ENCODE results near the gene ZNF22.
A peak's percentile ranks its signal among the peaks of the same experiment; 100 is the strongest.

The ZNF22 gene

DNA sequence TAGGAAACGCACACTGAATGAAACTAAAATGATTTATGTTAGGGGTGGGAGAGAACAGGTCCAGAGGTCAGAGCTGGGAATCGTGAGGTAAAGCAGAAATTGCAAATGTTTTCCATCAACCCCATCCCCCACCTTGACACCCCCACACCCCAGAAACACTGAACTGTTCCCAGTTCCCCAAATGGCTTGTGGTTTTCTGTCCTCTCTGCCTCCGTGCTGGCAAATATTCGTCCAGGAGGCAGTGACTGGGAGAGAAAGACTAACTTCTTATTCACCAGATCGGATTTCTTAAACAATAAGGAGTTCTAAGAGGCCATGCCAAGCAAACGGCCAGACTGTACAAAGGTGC lies 41.9 kb upstream of the ZNF22 start:
- no peak for DNase-seq (ENCODE audit: low read depth, low spot score)
- no peak overlapping the region for H3K27ac ChIP-seq (ENCODE audit: low read length)
- no peaks in the 10 kb centered on the region for H3K36me3 ChIP-seq (ENCODE audit: control insufficient read depth, insufficient read depth, low read length)
- H3K4me3 ChIP-seq (ENCODE audit: low read length), result peak overlapping the region; percentile 73; the same call in 1 of the 2 replicates
- peaks cover 1% of the 10 kb centered on the region; the same call in 1 of the 2 replicates for H3K4me1 ChIP-seq (ENCODE audit: control insufficient read depth, insufficient read depth, low read length)
- H3K27me3 ChIP-seq (ENCODE audit: control insufficient read depth, insufficient read depth, low read length), result no peaks in the 10 kb centered on the region
- WGBS (ENCODE audit: insufficient coverage, insufficient read length), result no CpG with 5 or more reads among the region's 6 CpGs
- H3K9me3 ChIP-seq (ENCODE audit: control insufficient read depth, insufficient read depth, low read length), result no peaks in the 10 kb centered on the region

DNA sequence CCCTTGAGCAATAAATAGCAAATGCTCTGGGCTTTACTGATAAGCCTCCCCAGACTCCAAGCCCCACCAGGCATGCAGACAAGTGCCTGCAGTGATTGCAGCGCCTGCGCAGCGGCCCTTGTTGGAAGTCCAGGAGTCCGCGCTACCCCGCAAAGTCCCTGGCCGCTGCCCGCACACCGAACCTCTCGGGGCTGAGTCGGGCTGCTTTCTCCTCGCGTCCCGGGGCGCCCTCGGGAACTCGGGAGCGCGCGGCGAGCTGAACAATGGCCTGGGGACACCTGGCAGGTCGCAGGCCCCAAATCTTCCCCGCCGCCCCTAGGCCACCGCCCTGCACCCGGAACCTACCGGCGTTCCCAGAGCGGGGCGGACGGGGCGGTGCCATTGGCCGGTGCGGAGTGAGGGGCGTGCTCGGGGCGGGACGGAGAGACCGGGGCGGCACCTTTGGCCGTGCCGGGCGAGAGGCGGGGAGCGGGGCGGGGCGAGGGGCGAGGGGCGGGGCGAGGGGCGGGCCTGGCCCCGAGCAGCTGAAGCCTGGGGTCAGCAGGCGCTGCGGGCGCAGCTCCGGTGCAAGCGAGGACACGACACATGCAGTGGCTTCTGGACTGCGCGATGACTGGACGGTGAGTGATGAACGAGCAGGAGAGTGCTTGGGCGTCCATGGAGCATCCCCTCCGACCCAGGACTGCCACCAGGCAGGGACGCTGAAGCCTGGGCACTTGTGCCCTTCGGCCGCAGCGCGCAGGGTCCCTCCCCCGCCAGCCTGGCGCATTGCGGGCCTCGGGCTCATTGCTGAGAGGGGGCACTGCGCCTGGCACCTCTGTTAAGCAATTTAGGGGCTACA lies 41.3 kb upstream of the ZNF22 start, which contains the start of gene RASSF4:
TSS of gene RASSF4 (plus strand) at position 556 of the 841 bp plus-strand sequence. CDS start 10,401 bp downstream, outside the sequence.
- Histone ChIP-seq H3K27ac (ENCODE audit: low read length) (no peak within 1 kb of the TSS), H3K4me1 (ENCODE audit: control insufficient read depth, insufficient read depth, low read length) (peaks cover 6% of the 10 kb centered on the region), H3K27me3 (ENCODE audit: control insufficient read depth, insufficient read depth, low read length) (no peaks in the 10 kb centered on the region), H3K9me3 (ENCODE audit: control insufficient read depth, insufficient read depth, low read length) (no peaks in the 10 kb centered on the region), H3K36me3 (ENCODE audit: control insufficient read depth, insufficient read depth, low read length) (no peaks in the 10 kb centered on the region), H3K4me3 (ENCODE audit: low read length) (peak within 1 kb of the TSS; percentile 73; the same call in 1 of the 2 replicates)
- DNase-seq (ENCODE audit: low read depth, low spot score), result no peak
- no CpG with 5 or more reads among the region's 74 CpGs for WGBS (ENCODE audit: insufficient coverage, insufficient read length)

DNA sequence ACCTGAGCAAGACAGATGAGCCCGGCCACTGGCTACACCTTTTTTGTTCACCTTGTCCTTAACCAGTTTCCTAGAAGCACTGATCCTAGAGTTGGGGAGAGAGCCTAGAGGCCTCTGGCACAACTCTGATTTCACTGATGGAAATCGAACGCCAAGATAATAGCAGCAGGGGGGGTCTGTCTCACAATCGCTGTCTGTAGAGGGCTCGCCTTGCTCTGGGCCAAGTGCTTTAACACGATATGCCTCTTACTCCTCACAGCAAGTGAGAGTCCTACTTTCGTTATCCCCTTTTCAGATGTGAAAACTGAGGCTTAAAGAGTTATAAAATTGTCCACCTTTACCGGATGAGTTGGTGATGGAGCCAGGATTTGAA lies 40.6 kb upstream of the ZNF22 start:
- peaks cover 6% of the 10 kb centered on the region for H3K4me1 ChIP-seq (ENCODE audit: control insufficient read depth, insufficient read depth, low read length)
- no peaks in the 10 kb centered on the region for H3K36me3 ChIP-seq (ENCODE audit: control insufficient read depth, insufficient read depth, low read length)
- no peaks in the 10 kb centered on the region for H3K27me3 ChIP-seq (ENCODE audit: control insufficient read depth, insufficient read depth, low read length)
- DNase-seq (ENCODE audit: low read depth, low spot score), result no peak
- H3K4me3 ChIP-seq (ENCODE audit: low read length), result peak overlapping the region; percentile 26; the same call in 1 of the 2 replicates
- no peak overlapping the region for H3K27ac ChIP-seq (ENCODE audit: low read length)
- H3K9me3 ChIP-seq (ENCODE audit: control insufficient read depth, insufficient read depth, low read length), result no peaks in the 10 kb centered on the region
- WGBS (ENCODE audit: insufficient coverage, insufficient read length), result no CpG with 5 or more reads among the region's 8 CpGs

GRCh38 chr10:44960482-44961229 lies 40.1 kb upstream of the ZNF22 start:
- DNase-seq (ENCODE audit: low read depth, low spot score), result no peak
- peaks cover 8% of the 10 kb centered on the region for H3K4me1 ChIP-seq (ENCODE audit: control insufficient read depth, insufficient read depth, low read length)
- H3K9me3 ChIP-seq (ENCODE audit: control insufficient read depth, insufficient read depth, low read length), result no peaks in the 10 kb centered on the region
- no peaks in the 10 kb centered on the region for H3K36me3 ChIP-seq (ENCODE audit: control insufficient read depth, insufficient read depth, low read length)
- H3K27ac ChIP-seq (ENCODE audit: low read length), result no peak overlapping the region
- WGBS (ENCODE audit: insufficient coverage, insufficient read length), result no CpG with 5 or more reads among the region's 7 CpGs
- H3K4me3 ChIP-seq (ENCODE audit: low read length), result no peak overlapping the region
- no peaks in the 10 kb centered on the region for H3K27me3 ChIP-seq (ENCODE audit: control insufficient read depth, insufficient read depth, low read length)

DNA sequence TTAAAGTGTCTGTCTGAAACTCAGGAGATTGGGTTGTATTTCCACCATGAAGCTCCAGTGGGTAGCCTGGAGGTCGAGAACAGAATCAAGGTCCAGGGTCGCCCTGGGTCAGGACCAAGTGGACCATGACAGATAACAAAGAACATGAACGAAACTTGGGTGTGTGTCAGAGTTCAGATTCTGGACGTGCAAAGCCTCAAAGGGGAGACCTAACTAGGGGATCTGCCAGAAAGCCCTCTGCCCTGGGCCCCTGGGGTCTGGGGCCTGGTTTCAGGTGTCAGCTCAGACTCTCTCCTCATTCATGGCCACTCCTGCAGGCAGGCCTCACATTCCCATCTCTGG lies 39.5 kb upstream of the ZNF22 start:
- Histone ChIP-seq H3K4me1 (ENCODE audit: control insufficient read depth, insufficient read depth, low read length) (peaks cover 9% of the 10 kb centered on the region), H3K27me3 (ENCODE audit: control insufficient read depth, insufficient read depth, low read length) (no peaks in the 10 kb centered on the region), H3K36me3 (ENCODE audit: control insufficient read depth, insufficient read depth, low read length) (no peaks in the 10 kb centered on the region), H3K9me3 (ENCODE audit: control insufficient read depth, insufficient read depth, low read length) (no peaks in the 10 kb centered on the region), H3K4me3 (ENCODE audit: low read length) (no peak overlapping the region), H3K27ac (ENCODE audit: low read length) (no peak overlapping the region)
- no peak for DNase-seq (ENCODE audit: low read depth, low spot score)
- WGBS (ENCODE audit: insufficient coverage, insufficient read length), result no CpG with 5 or more reads among the region's 4 CpGs

GRCh38 chr10:44961931-44962750 lies 38.6 kb upstream of the ZNF22 start:
- H3K9me3 ChIP-seq (ENCODE audit: control insufficient read depth, insufficient read depth, low read length), result no peaks in the 10 kb centered on the region
- no peak overlapping the region for H3K27ac ChIP-seq (ENCODE audit: low read length)
- no peak for DNase-seq (ENCODE audit: low read depth, low spot score)
- H3K4me1 ChIP-seq (ENCODE audit: control insufficient read depth, insufficient read depth, low read length), result peaks cover 9% of the 10 kb centered on the region
- H3K4me3 ChIP-seq (ENCODE audit: low read length), result no peak overlapping the region
- H3K27me3 ChIP-seq (ENCODE audit: control insufficient read depth, insufficient read depth, low read length), result no peaks in the 10 kb centered on the region
- H3K36me3 ChIP-seq (ENCODE audit: control insufficient read depth, insufficient read depth, low read length), result no peaks in the 10 kb centered on the region
- WGBS (ENCODE audit: insufficient coverage, insufficient read length), result no CpG with 5 or more reads among the region's 11 CpGs

DNA sequence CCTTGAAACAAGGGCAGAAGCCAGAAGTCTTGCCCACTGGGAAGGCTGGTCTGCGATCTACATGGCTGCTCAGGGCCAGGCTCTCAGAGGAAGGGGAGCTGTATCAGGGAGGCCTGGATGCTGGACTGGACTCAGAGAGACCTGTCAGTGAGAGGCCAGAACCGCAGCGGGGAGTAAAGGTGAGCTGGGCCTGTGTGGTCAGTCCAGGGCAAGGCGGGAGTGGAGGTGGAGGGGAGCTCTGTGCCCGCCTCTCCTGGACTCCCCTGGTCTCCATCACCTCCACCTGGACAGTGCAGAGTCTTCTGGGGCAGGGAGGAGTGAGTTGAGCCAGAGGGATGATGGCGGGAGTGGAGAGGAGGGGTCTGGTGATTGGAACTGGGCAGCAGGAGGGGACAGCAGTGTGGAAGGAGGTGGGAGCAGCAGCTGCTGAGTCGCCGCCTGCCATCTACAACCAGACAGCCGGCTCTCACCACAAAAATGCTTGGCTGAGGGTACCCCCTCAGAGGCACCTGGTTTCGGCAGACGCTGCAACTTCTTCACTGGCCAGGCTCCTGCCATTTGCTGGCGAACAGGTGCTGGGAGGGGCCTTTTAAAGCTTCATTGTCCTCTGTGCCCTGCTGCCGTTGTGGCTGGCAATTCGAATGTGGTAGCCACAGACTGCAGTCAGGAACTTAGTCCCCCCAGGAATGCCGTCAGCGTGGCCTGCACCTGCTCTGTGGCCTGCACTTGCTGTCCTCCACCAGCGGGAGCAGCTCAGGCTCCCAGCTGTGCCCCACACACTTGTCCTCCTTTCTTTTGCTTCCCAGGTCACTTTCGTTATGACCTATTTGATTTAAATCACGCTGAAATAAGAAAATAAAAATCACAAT lies 37.6 kb upstream of the ZNF22 start:
- H3K4me3 ChIP-seq (ENCODE audit: low read length), result no peak overlapping the region
- H3K36me3 ChIP-seq (ENCODE audit: control insufficient read depth, insufficient read depth, low read length), result no peaks in the 10 kb centered on the region
- no CpG with 5 or more reads among the region's 19 CpGs for WGBS (ENCODE audit: insufficient coverage, insufficient read length)
- H3K4me1 ChIP-seq (ENCODE audit: control insufficient read depth, insufficient read depth, low read length), result peaks cover 9% of the 10 kb centered on the region
- DNase-seq (ENCODE audit: low read depth, low spot score), result no peak
- H3K27me3 ChIP-seq (ENCODE audit: control insufficient read depth, insufficient read depth, low read length), result no peaks in the 10 kb centered on the region
- H3K27ac ChIP-seq (ENCODE audit: low read length), result no peak overlapping the region
- no peaks in the 10 kb centered on the region for H3K9me3 ChIP-seq (ENCODE audit: control insufficient read depth, insufficient read depth, low read length)

GRCh38 chr10:44963772-44964633 lies 36.7 kb upstream of the ZNF22 start:
- Histone ChIP-seq H3K36me3 (ENCODE audit: control insufficient read depth, insufficient read depth, low read length) (no peaks in the 10 kb centered on the region), H3K9me3 (ENCODE audit: control insufficient read depth, insufficient read depth, low read length) (no peaks in the 10 kb centered on the region), H3K27me3 (ENCODE audit: control insufficient read depth, insufficient read depth, low read length) (no peaks in the 10 kb centered on the region), H3K4me3 (ENCODE audit: low read length) (no peak overlapping the region), H3K27ac (ENCODE audit: low read length) (no peak overlapping the region), H3K4me1 (ENCODE audit: control insufficient read depth, insufficient read depth, low read length) (peaks cover 9% of the 10 kb centered on the region)
- no peak for DNase-seq (ENCODE audit: low read depth, low spot score)
- no CpG with 5 or more reads among the region's 15 CpGs for WGBS (ENCODE audit: insufficient coverage, insufficient read length)

DNA sequence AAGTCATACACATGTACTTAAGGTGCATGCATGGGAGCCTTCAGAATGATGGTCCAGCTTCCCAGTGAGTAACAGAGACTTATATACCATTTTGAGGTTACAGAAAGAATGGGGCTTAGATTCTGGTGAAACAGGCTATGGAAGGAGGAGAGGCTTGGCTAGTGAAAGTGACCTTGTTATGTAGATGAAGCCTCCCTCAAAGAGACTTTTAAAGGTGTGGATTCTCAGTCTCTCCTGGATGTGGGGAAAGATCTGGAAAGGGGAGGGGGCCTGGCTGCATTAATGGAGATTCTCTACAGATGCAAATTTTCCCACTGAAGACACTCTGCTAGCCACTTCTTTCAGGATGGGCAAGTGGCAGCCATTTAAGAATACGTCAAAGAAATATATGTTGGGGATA lies 35.6 kb upstream of the ZNF22 start:
- no peak overlapping the region for H3K4me3 ChIP-seq (ENCODE audit: low read length)
- no CpG with 5 or more reads among the region's 1 CpG for WGBS (ENCODE audit: insufficient coverage, insufficient read length)
- H3K36me3 ChIP-seq (ENCODE audit: control insufficient read depth, insufficient read depth, low read length), result no peaks in the 10 kb centered on the region
- no peak for DNase-seq (ENCODE audit: low read depth, low spot score)
- H3K4me1 ChIP-seq (ENCODE audit: control insufficient read depth, insufficient read depth, low read length), result peaks cover 9% of the 10 kb centered on the region
- no peaks in the 10 kb centered on the region for H3K27me3 ChIP-seq (ENCODE audit: control insufficient read depth, insufficient read depth, low read length)
- H3K9me3 ChIP-seq (ENCODE audit: control insufficient read depth, insufficient read depth, low read length), result no peaks in the 10 kb centered on the region
- H3K27ac ChIP-seq (ENCODE audit: low read length), result no peak overlapping the region
